Breast epithelium (tissue), 3 donors: ENCODE results near the gene KPNA4.

Source experiments
- POLR2A ChIP-seq: fragments of 450-650 bp; IDR thresholded peaks from one replicate; pipeline ENCODE4 v1.6.1; 2016; ENCODE audit warnings: antibody characterized with exemption, mild to moderate bottlenecking, moderate library complexity
- TF ChIP-seq, protein P1 (sequence below), 3 donors: fragments of 450-650 bp; IDR thresholded peaks; one replicate each; pipeline ENCODE4 v1.5.1; 2016 to 2017; ENCODE audit warnings: antibody characterized with exemption in 3 of 3, mild to moderate bottlenecking in 3 of 3, moderate library complexity in 3 of 3

DNA sequence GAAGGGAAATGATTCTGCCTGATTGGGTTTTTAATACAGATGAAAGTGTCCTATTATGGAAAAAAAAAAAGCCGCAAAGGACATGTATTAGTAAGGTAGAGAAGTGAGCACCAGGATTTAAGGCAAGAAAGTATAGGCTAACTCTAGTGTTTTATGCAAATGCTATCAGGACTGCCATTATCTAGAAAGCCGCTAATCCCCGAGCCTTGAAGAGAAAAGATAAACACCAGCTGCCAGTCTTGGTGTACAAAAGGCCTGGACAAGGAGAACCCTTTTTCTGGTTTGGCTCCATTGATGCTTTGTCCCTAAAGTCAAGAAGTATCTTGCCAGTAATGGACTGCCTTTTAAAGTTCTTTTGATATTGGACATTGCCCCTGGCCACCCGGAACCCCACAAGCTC lies 107.2 kb downstream of the KPNA4 start:
- TF ChIP-seq, protein P1, sequence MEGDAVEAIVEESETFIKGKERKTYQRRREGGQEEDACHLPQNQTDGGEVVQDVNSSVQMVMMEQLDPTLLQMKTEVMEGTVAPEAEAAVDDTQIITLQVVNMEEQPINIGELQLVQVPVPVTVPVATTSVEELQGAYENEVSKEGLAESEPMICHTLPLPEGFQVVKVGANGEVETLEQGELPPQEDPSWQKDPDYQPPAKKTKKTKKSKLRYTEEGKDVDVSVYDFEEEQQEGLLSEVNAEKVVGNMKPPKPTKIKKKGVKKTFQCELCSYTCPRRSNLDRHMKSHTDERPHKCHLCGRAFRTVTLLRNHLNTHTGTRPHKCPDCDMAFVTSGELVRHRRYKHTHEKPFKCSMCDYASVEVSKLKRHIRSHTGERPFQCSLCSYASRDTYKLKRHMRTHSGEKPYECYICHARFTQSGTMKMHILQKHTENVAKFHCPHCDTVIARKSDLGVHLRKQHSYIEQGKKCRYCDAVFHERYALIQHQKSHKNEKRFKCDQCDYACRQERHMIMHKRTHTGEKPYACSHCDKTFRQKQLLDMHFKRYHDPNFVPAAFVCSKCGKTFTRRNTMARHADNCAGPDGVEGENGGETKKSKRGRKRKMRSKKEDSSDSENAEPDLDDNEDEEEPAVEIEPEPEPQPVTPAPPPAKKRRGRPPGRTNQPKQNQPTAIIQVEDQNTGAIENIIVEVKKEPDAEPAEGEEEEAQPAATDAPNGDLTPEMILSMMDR (IDR thresholded peaks at IDR 0.05): no peak
- TF ChIP-seq POLR2A: no peak
